GM23338 (cell line): Measurements from ENCODE around the gene KLHL22. TPM values are rescaled to one million over a fixed set of nuclear protein-coding genes. Genes with fewer than 3 reads are reported as not detected.

Experiments
- ATAC-seq: fragments of 200-7000 bp; cut with Tn5 transposase; 3 replicates; pipeline ENCODE4 v1.9.1; 2020
- DNase-seq: peaks from one replicate; pipeline ENCODE4 v3.0.0-alpha.2; 2015; ENCODE audit warnings: low spot score
- H2AFZ ChIP-seq: fragments of 200-600 bp; sonication (generic); 2 replicates; pipeline ENCODE4 v1.8.0; 2016; ENCODE audit warnings: antibody characterized with exemption, mild to moderate bottlenecking, moderate library complexity
- H3F3A ChIP-seq: fragments of 200-600 bp; sonication (generic); replicated peaks from 2 replicates; pipeline ENCODE4 v1.8.0; 2017; ENCODE audit warnings: antibody characterized with exemption, mixed run types, low read depth
- H3K27ac ChIP-seq: fragments of 200-600 bp; sonication (generic); 2 replicates; pipeline ENCODE4 v1.6.1; 2016; ENCODE audit warnings: low read depth
- H3K27me3 ChIP-seq: fragments of 200-600 bp; sonication (generic); 2 replicates; pipeline ENCODE4 v1.8.0; 2016; ENCODE audit warnings: mild to moderate bottlenecking, mixed run types, moderate library complexity; ENCODE audit not compliant: insufficient read depth
- H3K36me3 ChIP-seq: fragments of 200-600 bp; sonication (generic); 2 replicates; pipeline ENCODE4 v1.8.0; 2016; ENCODE audit warnings: mild to moderate bottlenecking; ENCODE audit not compliant: insufficient read depth
- H3K4me1 ChIP-seq: fragments of 200-600 bp; sonication (generic); 2 replicates; pipeline ENCODE4 v1.8.0; 2016; ENCODE audit warnings: mild to moderate bottlenecking, moderate library complexity; ENCODE audit not compliant: insufficient read depth
- H3K4me2 ChIP-seq: fragments of 200-600 bp; sonication (generic); 2 replicates; pipeline ENCODE4 v1.7.1; 2017; ENCODE audit warnings: mixed run types
- H3K4me3 ChIP-seq: fragments of 200-600 bp; sonication (generic); 2 replicates; pipeline ENCODE4 v1.6.1; 2016; ENCODE audit warnings: mixed run types
- H3K79me2 ChIP-seq: fragments of 200-600 bp; sonication (generic); replicated peaks from 2 replicates; pipeline ENCODE4 v1.8.0; 2017; ENCODE audit warnings: mild to moderate bottlenecking; ENCODE audit not compliant: insufficient read depth
- H3K9me2 ChIP-seq: fragments of 200-600 bp; sonication (generic); 2 replicates; pipeline ENCODE4 v1.8.0; 2017; ENCODE audit not compliant: insufficient read depth
- H4K20me1 ChIP-seq: fragments of 200-600 bp; sonication (generic); replicated peaks from 2 replicates; pipeline ENCODE4 v1.8.0; 2017; ENCODE audit warnings: mild to moderate bottlenecking; ENCODE audit not compliant: insufficient read depth
- H3K27ac Mint-ChIP-seq: 2 replicates; pipeline ENCODE4 v1.8.0; 2020; ENCODE audit warnings: inconsistent platforms, mild to moderate bottlenecking, moderate library complexity, mixed read lengths
- H3K27me3 Mint-ChIP-seq: 3 replicates; pipeline ENCODE4 v1.8.0; 2022; ENCODE audit warnings: low read depth, mild to moderate bottlenecking, moderate library complexity, mixed read lengths, inconsistent platforms; ENCODE audit not compliant: insufficient read depth, poor library complexity
- H3K36me3 Mint-ChIP-seq: 3 replicates; pipeline ENCODE4 v1.8.0; 2021; ENCODE audit warnings: low read depth, mild to moderate bottlenecking, inconsistent platforms, moderate library complexity, mixed read lengths
- H3K4me1 Mint-ChIP-seq: 3 replicates; pipeline ENCODE4 v1.8.0; 2020; ENCODE audit warnings: mild to moderate bottlenecking, inconsistent platforms, mixed read lengths
- H3K4me3 Mint-ChIP-seq: 3 replicates; pipeline ENCODE4 v1.8.0; 2021; ENCODE audit warnings: moderate library complexity, mild to moderate bottlenecking, inconsistent platforms, mixed read lengths
- H3K9me3 Mint-ChIP-seq: 3 replicates; pipeline ENCODE4 v1.8.0; 2020; ENCODE audit warnings: moderate library complexity, mild to moderate bottlenecking, inconsistent platforms, mixed read lengths
- CREB1 ChIP-seq: fragments of 250-450 bp; sonication (Bioruptor Pico); IDR thresholded peaks from 2 replicates; pipeline ENCODE4 v1.5.0; 2020; ENCODE audit warnings: low read depth, mild to moderate bottlenecking, moderate library complexity
- CTCF ChIP-seq, 2 experiments: fragments of 200-600 bp in 1 of 2; sonication (generic) in 1 of 2; conservative IDR thresholded peaks; 2 replicates each; pipeline versions ENCODE4 v1.5.1 to v1.6.1; 2016 to 2017; ENCODE audit warnings: antibody characterized with exemption in 2 of 2, low read depth in 2 of 2, mild to moderate bottlenecking in 2 of 2, moderate library complexity in 1 of 2
- ETS1 ChIP-seq: IDR thresholded peaks from 2 replicates; pipeline ENCODE4 v1.6.1; 2016; ENCODE audit warnings: antibody characterized with exemption
- EZH2 ChIP-seq: fragments of 200-600 bp; sonication (generic); IDR thresholded peaks from one replicate; pipeline ENCODE4 v1.8.0; 2017; ENCODE audit warnings: antibody characterized with exemption, mild to moderate bottlenecking, low read depth; ENCODE audit not compliant: unreplicated experiment
- EZH2phosphoT487 ChIP-seq: fragments of 200-600 bp; sonication (generic); IDR thresholded peaks from one replicate; pipeline ENCODE4 v1.8.1; 2018; ENCODE audit warnings: antibody characterized with exemption; ENCODE audit not compliant: unreplicated experiment
- JUNB ChIP-seq: IDR thresholded peaks from one replicate; pipeline ENCODE4 v1.6.1; 2016; ENCODE audit warnings: antibody characterized with exemption; ENCODE audit not compliant: unreplicated experiment
- NANOG ChIP-seq: IDR thresholded peaks from 2 replicates; pipeline ENCODE4 v1.6.1; 2016; ENCODE audit warnings: antibody characterized with exemption, borderline replicate concordance
- POLR2AphosphoS5 ChIP-seq: IDR thresholded peaks from 2 replicates; pipeline ENCODE4 v1.6.1; 2016; ENCODE audit warnings: antibody characterized with exemption, low read depth
- REST ChIP-seq: IDR thresholded peaks from one replicate; pipeline ENCODE4 v1.6.1; 2018; ENCODE audit warnings: antibody characterized with exemption; ENCODE audit not compliant: unreplicated experiment
- STAT1 ChIP-seq: IDR thresholded peaks from one replicate; pipeline ENCODE4 v1.6.1; 2016; ENCODE audit warnings: antibody characterized with exemption; ENCODE audit not compliant: unreplicated experiment
- ZNF114 ChIP-seq: fragments of 250-450 bp; sonication (Bioruptor Pico); IDR thresholded peaks from 2 replicates; pipeline ENCODE4 v1.5.0; 2020; ENCODE audit warnings: mild to moderate bottlenecking, moderate library complexity
- ZNF331 ChIP-seq: fragments of 250-450 bp; sonication (Bioruptor Pico); IDR thresholded peaks from 2 replicates; pipeline ENCODE4 v1.5.0; 2020; ENCODE audit warnings: low read depth, mild to moderate bottlenecking, moderate library complexity
- polyA plus RNA-seq: library from polyadenylated mRNA; unstranded; fragments of >200 nt; fragmentation: Nextera tagmentation; extraction: Ambion mirVana; gene quantifications from 2 replicates; pipeline ENCODE4 v1.2.1, GENCODE V29; 2016
- total RNA-seq: library from RNA; depleted of rRNA; stranded (reverse); fragments of >200 nt; shearing (Covaris generic); gene quantifications from 2 replicates; pipeline ENCODE4 v1.2.3, GENCODE V29; 2014
- TF ChIP-seq, protein P1 (sequence below): fragments of 250-450 bp; sonication (Bioruptor Pico); IDR thresholded peaks from 2 replicates; pipeline ENCODE4 v1.5.0; 2020; ENCODE audit warnings: mild to moderate bottlenecking, moderate library complexity

The KLHL22 gene
- total and polyA plus RNA-seq, 2 experiments from 2014 or later: 2.4 to 16.0 TPM

DNA sequence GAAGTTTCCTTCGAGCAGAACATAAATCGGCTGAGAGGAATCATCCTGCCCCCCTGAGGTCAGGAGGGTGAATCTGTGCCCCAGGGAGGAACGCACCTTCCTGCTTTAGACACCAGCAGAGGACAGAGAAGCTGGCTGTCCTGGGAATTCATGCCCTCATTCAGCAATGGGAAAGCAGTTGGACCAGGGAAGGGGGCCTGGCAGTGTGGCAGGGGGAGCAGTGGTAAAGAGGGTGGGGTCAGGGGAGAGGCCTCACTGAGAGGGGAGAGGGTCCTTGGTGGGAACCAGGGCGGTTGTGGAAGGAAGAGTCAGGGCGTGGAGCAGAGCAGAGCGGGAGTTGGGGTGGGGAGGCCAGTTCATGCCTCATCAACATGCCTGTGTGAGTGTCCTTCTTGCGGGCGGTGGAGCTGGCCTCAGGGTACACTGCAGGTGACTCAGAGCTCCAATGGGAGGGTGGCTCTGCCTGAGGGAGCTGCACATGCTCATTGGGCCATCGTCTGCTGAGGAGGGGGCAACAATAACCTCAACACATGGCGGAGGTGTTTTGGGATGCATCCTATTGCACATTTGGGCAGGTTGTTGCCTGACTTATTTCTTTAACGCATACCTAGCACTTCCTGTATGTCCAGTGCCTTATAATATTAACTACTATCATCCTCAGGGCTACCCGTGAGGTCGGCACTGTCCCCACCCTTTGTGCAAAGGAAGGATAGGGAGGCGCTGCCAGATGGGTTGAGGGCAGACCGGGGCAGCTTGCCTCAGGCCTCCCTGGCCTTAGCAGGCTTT, 35.0 kb upstream of the KLHL22 start:
- H3K4me2 ChIP-seq: no peak overlapping the region
- no peak for DNase-seq
- no peaks in the 10 kb centered on the region for H3F3A ChIP-seq
- peak; percentile 17 for ATAC-seq
- peak overlapping the region; percentile 63; the same call in 1 of the 2 replicates for H3K27ac ChIP-seq
- Mint-ChIP-seq H3K36me3 (peaks cover 26% of the 10 kb centered on the region), H3K4me3 (no peak overlapping the region; the same call in 2 of the 3 replicates), H3K27me3 (peaks cover 4% of the 10 kb centered on the region), H3K9me3 (peaks cover 6% of the 10 kb centered on the region), H3K4me1 (peaks cover 35% of the 10 kb centered on the region), H3K27ac (peak overlapping the region; percentile 75; the same call in 1 of the 2 replicates)
- H3K9me2 ChIP-seq: no peaks in the 10 kb centered on the region
- H3K36me3 ChIP-seq: no peaks in the 10 kb centered on the region
- TF ChIP-seq ETS1 (no peak), EZH2phosphoT487 (no peak), JUNB (no peak), ZNF114 (CRISPR knock-in tag) (no peak), EZH2 (no peak), CTCF (conservative IDR thresholded peaks at IDR 0.05; ENCODE audit: low read depth in 2 of 2) (no peak; a peak in 1 of 4 replicates), NANOG (no peak), STAT1 (no peak), CREB1 (no peak), ZNF331 (CRISPR knock-in tag) (no peak), REST (no peak), POLR2AphosphoS5 (no peak)
- TF ChIP-seq, protein P1, sequence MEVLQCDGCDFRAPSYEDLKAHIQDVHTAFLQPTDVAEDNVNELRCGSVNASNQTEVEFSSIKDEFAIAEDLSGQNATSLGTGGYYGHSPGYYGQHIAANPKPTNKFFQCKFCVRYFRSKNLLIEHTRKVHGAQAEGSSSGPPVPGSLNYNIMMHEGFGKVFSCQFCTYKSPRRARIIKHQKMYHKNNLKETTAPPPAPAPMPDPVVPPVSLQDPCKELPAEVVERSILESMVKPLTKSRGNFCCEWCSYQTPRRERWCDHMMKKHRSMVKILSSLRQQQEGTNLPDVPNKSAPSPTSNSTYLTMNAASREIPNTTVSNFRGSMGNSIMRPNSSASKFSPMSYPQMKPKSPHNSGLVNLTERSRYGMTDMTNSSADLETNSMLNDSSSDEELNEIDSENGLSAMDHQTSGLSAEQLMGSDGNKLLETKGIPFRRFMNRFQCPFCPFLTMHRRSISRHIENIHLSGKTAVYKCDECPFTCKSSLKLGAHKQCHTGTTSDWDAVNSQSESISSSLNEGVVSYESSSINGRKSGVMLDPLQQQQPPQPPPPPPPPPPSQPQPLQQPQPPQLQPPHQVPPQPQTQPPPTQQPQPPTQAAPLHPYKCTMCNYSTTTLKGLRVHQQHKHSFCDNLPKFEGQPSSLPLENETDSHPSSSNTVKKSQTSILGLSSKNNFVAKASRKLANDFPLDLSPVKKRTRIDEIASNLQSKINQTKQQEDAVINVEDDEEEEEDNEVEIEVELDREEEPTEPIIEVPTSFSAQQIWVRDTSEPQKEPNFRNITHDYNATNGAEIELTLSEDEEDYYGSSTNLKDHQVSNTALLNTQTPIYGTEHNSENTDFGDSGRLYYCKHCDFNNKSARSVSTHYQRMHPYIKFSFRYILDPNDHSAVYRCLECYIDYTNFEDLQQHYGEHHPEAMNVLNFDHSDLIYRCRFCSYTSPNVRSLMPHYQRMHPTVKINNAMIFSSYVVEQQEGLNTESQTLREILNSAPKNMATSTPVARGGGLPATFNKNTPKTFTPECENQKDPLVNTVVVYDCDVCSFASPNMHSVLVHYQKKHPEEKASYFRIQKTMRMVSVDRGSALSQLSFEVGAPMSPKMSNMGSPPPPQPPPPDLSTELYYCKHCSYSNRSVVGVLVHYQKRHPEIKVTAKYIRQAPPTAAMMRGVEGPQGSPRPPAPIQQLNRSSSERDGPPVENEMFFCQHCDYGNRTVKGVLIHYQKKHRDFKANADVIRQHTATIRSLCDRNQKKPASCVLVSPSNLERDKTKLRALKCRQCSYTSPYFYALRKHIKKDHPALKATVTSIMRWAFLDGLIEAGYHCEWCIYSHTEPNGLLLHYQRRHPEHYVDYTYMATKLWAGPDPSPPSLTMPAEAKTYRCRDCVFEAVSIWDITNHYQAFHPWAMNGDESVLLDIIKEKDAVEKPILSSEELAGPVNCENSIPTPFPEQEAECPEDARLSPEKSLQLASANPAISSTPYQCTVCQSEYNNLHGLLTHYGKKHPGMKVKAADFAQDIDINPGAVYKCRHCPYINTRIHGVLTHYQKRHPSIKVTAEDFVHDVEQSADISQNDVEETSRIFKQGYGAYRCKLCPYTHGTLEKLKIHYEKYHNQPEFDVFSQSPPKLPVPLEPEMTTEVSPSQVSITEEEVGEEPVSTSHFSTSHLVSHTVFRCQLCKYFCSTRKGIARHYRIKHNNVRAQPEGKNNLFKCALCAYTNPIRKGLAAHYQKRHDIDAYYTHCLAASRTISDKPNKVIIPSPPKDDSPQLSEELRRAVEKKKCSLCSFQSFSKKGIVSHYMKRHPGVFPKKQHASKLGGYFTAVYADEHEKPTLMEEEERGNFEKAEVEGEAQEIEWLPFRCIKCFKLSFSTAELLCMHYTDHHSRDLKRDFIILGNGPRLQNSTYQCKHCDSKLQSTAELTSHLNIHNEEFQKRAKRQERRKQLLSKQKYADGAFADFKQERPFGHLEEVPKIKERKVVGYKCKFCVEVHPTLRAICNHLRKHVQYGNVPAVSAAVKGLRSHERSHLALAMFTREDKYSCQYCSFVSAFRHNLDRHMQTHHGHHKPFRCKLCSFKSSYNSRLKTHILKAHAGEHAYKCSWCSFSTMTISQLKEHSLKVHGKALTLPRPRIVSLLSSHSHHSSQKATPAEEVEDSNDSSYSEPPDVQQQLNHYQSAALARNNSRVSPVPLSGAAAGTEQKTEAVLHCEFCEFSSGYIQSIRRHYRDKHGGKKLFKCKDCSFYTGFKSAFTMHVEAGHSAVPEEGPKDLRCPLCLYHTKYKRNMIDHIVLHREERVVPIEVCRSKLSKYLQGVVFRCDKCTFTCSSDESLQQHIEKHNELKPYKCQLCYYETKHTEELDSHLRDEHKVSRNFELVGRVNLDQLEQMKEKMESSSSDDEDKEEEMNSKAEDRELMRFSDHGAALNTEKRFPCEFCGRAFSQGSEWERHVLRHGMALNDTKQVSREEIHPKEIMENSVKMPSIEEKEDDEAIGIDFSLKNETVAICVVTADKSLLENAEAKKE (CRISPR knock-in tag): no peak
- peaks cover 94% of the 10 kb centered on the region for H3K79me2 ChIP-seq
- peaks cover 13% of the 10 kb centered on the region for H3K4me1 ChIP-seq
- H4K20me1 ChIP-seq: peaks cover 16% of the 10 kb centered on the region
- no peak overlapping the region for H3K4me3 ChIP-seq
- H3K27me3 ChIP-seq: no peaks in the 10 kb centered on the region
- no peak overlapping the region for H2AFZ ChIP-seq
